Measurements from ENCODE around the gene CFAP92.
"Not testable (repeated sequence)": the region's sequence is repeated elsewhere in the genome, so short reads cannot be mapped to it uniquely, and the experiment has no call there.

The CFAP92 gene

GRCh38 chr3:128867200-128868125, 126.4 kb downstream of the CFAP92 start:
- no peak for DNase-seq (ENCODE audit: low read depth)

- not testable (repeated sequence) for DNase-seq (ENCODE audit: low read depth)
These were observed 128.7 kb downstream of the CFAP92 start for GRCh38 chr3:128864849-128865804.

- DNase-seq (ENCODE audit: low read depth): no peak
These were observed 129.5 kb downstream of the CFAP92 start for GRCh38 chr3:128864351-128864811.

DNA sequence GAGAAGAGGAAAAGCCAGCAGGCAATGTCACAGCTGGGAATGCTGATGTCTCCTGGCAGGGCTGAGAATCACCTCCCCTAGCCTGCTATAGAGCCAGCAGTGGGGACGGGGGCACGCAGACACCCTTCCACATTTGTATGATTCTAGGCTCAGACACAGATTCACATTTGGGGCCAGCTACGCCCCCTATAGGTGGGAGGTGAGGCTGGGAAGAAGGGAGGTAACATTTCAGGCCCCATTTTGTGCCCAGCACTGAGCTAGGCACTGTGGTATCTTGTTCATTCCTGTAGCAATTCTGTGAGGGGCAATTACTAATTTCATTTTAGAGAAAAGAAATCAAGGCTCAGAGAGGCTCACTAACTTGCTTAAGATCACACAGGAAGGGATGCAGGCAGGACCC, 130.3 kb downstream of the CFAP92 start:
- DNase-seq (ENCODE audit: low read depth): no peak

DNA sequence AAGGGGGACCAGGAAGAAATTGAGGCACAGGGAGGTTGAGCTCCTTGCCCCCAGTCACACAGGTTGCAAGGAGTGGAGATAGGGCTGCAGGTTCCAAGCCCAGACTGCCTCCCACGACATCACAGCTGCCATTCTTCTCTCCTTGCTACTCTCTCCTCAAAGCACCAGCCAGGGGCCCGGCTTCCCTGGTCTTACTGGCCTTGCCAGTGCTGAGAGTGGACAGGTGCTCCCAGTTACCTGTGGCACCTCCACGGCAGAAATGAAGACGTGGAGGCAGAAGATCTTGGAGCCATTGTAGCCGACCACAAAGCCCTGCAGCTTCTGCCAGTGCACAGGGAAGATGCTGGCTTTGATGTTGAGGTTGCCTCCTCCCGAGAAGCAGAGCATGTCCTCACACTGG, 132.4 kb downstream of the CFAP92 start:
- no peak for DNase-seq (ENCODE audit: low read depth)
